Measurements from ENCODE around the gene RALGPS2.

Gene RALGPS2

GRCh38 chr1:178808529-178808928 lies 83.5 kb downstream of the RALGPS2 start:
- CTCF ChIA-PET = no interaction called here
- TF ChIP-seq WT1 (tag by site-specific recombination; IDR thresholded peaks at IDR 0.05) (no peak), SP3 (tag by site-specific recombination; IDR thresholded peaks at IDR 0.05) (no peak), ZNF624 (tag by site-specific recombination; IDR thresholded peaks at IDR 0.05) (no peak), ZNF658 (tag by site-specific recombination; IDR thresholded peaks at IDR 0.05) (no peak), ZNF280D (tag by site-specific recombination; IDR thresholded peaks at IDR 0.05) (no peak), ZNF148 (tag by site-specific recombination; IDR thresholded peaks at IDR 0.05; ENCODE audit: borderline replicate concordance) (no peak), KLF17 (tag by site-specific recombination; IDR thresholded peaks at IDR 0.05) (no peak), SCRT2 (tag by site-specific recombination; IDR thresholded peaks at IDR 0.05) (no peak), ZIC2 (tag by site-specific recombination; IDR thresholded peaks at IDR 0.05) (no peak), AEBP2 (tag by site-specific recombination; IDR thresholded peaks at IDR 0.05; ENCODE audit: borderline replicate concordance) (no peak), ZNF837 (tag by site-specific recombination; IDR thresholded peaks at IDR 0.05) (no peak), ZNF664 (tag by site-specific recombination; IDR thresholded peaks at IDR 0.05) (no peak), ZNF266 (tag by site-specific recombination; IDR thresholded peaks at IDR 0.05; ENCODE audit: low read depth) (no peak), ZNF175 (tag by site-specific recombination; IDR thresholded peaks at IDR 0.05) (no peak), PRDM1 (tag by site-specific recombination; IDR thresholded peaks at IDR 0.05) (no peak), ZNF16 (tag by site-specific recombination; IDR thresholded peaks at IDR 0.05; ENCODE audit: low read depth) (no peak), ZNF785 (tag by site-specific recombination; IDR thresholded peaks at IDR 0.05) (no peak), PRDM6 (tag by site-specific recombination; IDR thresholded peaks at IDR 0.05) (no peak)
- H3K27ac ChIP-seq (ENCODE audit: extremely low read depth, low read depth, low read length) = no peak overlapping the region
- no peaks in the 10 kb centered on the region for H3K4me1 ChIP-seq (ENCODE audit: control insufficient read depth, insufficient read depth, low read length)
- no peaks in the 10 kb centered on the region for H3K9me3 ChIP-seq (ENCODE audit: control insufficient read depth, insufficient read depth, low read depth, low read length)
- POLR2A ChIA-PET = no interaction called here
- H3K36me3 ChIP-seq (ENCODE audit: control insufficient read depth in 2 of 2, insufficient read depth in 1 of 2, low read length in 2 of 2) = 0 out of 3 replicates have a peak, but pooled peaks cover 0 to 3% of the 10 kb centered on the region in 2 experiments
- H3K4me3 ChIP-seq (ENCODE audit: low read depth, low read length) = no peak overlapping the region

Measured in HEK293 (cell line).